Lower leg skin (tissue), 4 donors: ENCODE data around the gene MCIDAS. TPM values are rescaled to one million over a fixed set of nuclear protein-coding genes. Genes with fewer than 3 reads are reported as not detected.

Source experiments
- DNase-seq, 2 donors: peaks; one replicate each; pipeline ENCODE4 v3.0.0-alpha.2; 2019; ENCODE audit warnings: low spot score in 2 of 2
- H3K4me3 ChIP-seq: fragments of 200-600 bp; sonication (generic); 2 replicates; pipeline ENCODE4 v1.5.1; 2017; ENCODE audit warnings: mild to moderate bottlenecking, low read depth; ENCODE audit not compliant: poor library complexity, severe bottlenecking
- CTCF ChIP-seq, 3 donors: fragments of 450-650 bp; IDR thresholded peaks; one replicate each; pipeline ENCODE4 v1.5.1; 2016; ENCODE audit warnings: antibody characterized with exemption in 3 of 3, mild to moderate bottlenecking in 3 of 3, moderate library complexity in 2 of 3
- POLR2A ChIP-seq, 2 donors: fragments of 450-650 bp; IDR thresholded peaks; one replicate each; pipeline ENCODE4 v1.6.1; 2016 to 2017; ENCODE audit warnings: antibody characterized with exemption in 2 of 2, mild to moderate bottlenecking in 1 of 2, moderate library complexity in 1 of 2
- WGBS, 2 donors: methylation state at CpG; one replicate each; pipeline ENCODE4 v1.1.5; 2018; 5-methylcytosine and 5-hydroxymethylcytosine counted together
- intact Hi-C: fragments of 100-400 bp; cut with DNase I; formaldehyde crosslinking; loops from one replicate; pipeline ENCODE4 v1.15.0; 2023; ENCODE audit warnings: low total_unique reads
- total RNA-seq, 4 donors: library from RNA; depleted of rRNA; stranded (reverse); fragments of >200 nt; gene quantifications; one replicate each; pipeline ENCODE4 v1.1.0, GENCODE V29; 2016

Gene MCIDAS
- total RNA-seq, 4 donors from 2014 or later: not detected

GRCh38 chr5:55236800-55237199, 9.7 kb upstream of the MCIDAS start:
- TF ChIP-seq CTCF (IDR thresholded peaks at IDR 0.05) (no peak), POLR2A (IDR thresholded peaks at IDR 0.05) (no peak)
- H3K4me3 ChIP-seq: no peak overlapping the region
- intact Hi-C loops: no loop called here
- 84 to 87% methylated on average over 10 of the region's 10 CpGs for WGBS, 2 donors
- DNase-seq: no peak

GRCh38 chr5:55234121-55234700, 7.1 kb upstream of the MCIDAS start:
- no peak for TF ChIP-seq POLR2A (IDR thresholded peaks at IDR 0.05)
- TF ChIP-seq CTCF (IDR thresholded peaks at IDR 0.05): no peak
- no peak for DNase-seq
- WGBS, 2 donors: 3 to 4% methylated on average over 31 of the region's 31 CpGs
- intact Hi-C loops: no loop called here
- peak overlapping the region; percentile 27 for H3K4me3 ChIP-seq

GRCh38 chr5:55232985-55233928, 6.1 kb upstream of the MCIDAS start, which contains the start of gene CCNO:
Gene CCNO, minus strand, starts transcription at chr5:55233608. Its CDS starts 85 bp downstream, at chr5:55233523.
- H3K4me3 ChIP-seq: peak within 1 kb of the TSS; percentile 27
- WGBS, 2 donors: 1% methylated on average over 16 to 31 of the region's 106 CpGs
- TF ChIP-seq CTCF (IDR thresholded peaks at IDR 0.05) (no peak), POLR2A (IDR thresholded peaks at IDR 0.05) (no peak)
- intact Hi-C loops: no loop called here
- DNase-seq: peak in 1 of 2 donors; percentile 91

- DNase-seq: no peak
- peak overlapping the region; percentile 27 for H3K4me3 ChIP-seq
- 1 to 2% methylated on average over 40 to 45 of the region's 45 CpGs for WGBS, 2 donors
- TF ChIP-seq CTCF (IDR thresholded peaks at IDR 0.05) (no peak), POLR2A (IDR thresholded peaks at IDR 0.05) (no peak)
- intact Hi-C loops: no loop called here
Measured at GRCh38 chr5:55232271-55232984, 5.3 kb upstream of the MCIDAS start.

GRCh38 chr5:55231919-55232270, 4.8 kb upstream of the MCIDAS start:
- intact Hi-C loops: no loop called here
- no peak for TF ChIP-seq POLR2A (IDR thresholded peaks at IDR 0.05)
- no peak for TF ChIP-seq CTCF (IDR thresholded peaks at IDR 0.05)
- DNase-seq: no peak
- WGBS, 2 donors: 2 to 3% methylated on average over 11 of the region's 11 CpGs
- H3K4me3 ChIP-seq: peak overlapping the region; percentile 27
